Bronchial epithelial cell (primary cell): Measurements from ENCODE around the gene KRI1. TPM values are rescaled to one million over a fixed set of nuclear protein-coding genes. Genes with fewer than 3 reads are reported as not detected.
A peak's percentile ranks its signal among the peaks of the same experiment; 100 is the strongest.
"Not testable (repeated sequence)": the region's sequence is repeated elsewhere in the genome, so short reads cannot be mapped to it uniquely, and the experiment has no call there.

Source experiments
- DNase-seq: peaks from one replicate; pipeline ENCODE4 v3.0.0-alpha.2; 2010; ENCODE audit warnings: low read depth
- FAIRE-seq: peaks from 2 replicates; lab custom pipeline; 2011; peaks lifted over from hg19 to GRCh38; lab: Jason Lieb, UNC
- H3K27me3 ChIP-seq: 2 replicates; pipeline ENCODE4 v1.5.1; 2011; ENCODE audit warnings: low read length; ENCODE audit not compliant: control insufficient read depth, insufficient read depth
- H3K36me3 ChIP-seq: 2 replicates; pipeline ENCODE4 v1.5.1; 2011; ENCODE audit warnings: low read length; ENCODE audit not compliant: control insufficient read depth, insufficient read depth
- H3K4me3 ChIP-seq: 2 replicates; pipeline ENCODE4 v1.5.1; 2011; ENCODE audit warnings: mild to moderate bottlenecking, low read depth, low read length, control low read depth
- total RNA-seq: library from RNA; depleted of rRNA; stranded (reverse); fragments of >200 nt; gene quantifications from 2 replicates; pipeline ENCODE4 v1.2.1, GENCODE V29; 2014
- TF ChIP-seq, protein P1 (sequence below): IDR thresholded peaks from 2 replicates; pipeline ENCODE4 v1.5.1; 2011; ENCODE audit warnings: mild to moderate bottlenecking, moderate library complexity, low read length, control low read depth, inconsistent platforms; ENCODE audit not compliant: insufficient read depth, severe bottlenecking

Gene KRI1
- total RNA-seq, 1 donor from 2014 or later, result 8.2 TPM

DNA sequence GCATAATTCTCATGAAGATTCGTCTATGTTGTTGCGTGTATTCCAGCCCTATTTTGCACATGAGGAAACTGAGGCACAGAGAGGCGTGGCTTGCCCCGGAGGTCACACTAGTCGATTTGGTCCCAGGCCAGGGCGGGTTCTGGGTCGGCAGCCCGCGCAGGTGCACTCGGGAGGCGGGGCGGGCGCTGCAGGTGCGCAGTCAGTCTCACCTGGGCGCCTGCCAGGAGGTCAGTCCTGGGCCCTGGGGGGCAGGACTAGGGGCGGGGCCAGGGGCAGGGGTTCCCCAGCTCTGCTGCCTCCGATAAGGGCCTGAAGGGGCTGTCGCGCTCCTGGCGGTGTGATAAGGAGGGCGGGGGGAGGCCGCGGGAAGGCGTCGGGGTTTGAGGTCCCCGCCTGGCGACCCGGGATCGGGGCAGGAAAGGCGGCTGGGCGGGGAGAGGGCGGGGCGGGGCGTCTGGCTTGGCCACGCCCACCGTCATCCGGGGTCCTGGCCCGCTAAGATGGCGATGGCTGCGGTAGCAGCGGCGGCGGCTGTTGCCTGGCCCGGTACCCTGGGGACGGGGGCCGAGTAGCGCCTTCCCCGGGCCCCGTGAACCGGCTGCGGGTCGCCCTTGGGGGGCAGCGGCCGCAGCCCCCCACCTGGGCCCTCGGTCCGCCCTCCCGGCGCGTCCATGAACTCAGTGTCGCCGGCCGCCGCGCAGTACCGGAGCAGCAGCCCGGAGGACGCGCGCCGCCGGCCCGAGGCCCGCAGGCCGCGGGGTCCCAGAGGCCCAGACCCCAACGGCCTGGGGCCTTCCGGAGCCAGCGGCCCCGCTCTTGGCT is 22.2 kb downstream of the KRI1 start, which contains the start of gene ATG4D:
Gene ATG4D, plus strand, starts transcription at position 485 of the 822 bp plus-strand sequence. Its CDS starts 187 bp downstream, at position 672.
- peaks cover 14% of the 10 kb centered on the region for H3K36me3 ChIP-seq
- DNase-seq (peak; percentile 52), FAIRE-seq (no peak)
- peak within 1 kb of the TSS; percentile 48 for H3K4me3 ChIP-seq
- no peaks in the 10 kb centered on the region for H3K27me3 ChIP-seq
- TF ChIP-seq, protein P1, sequence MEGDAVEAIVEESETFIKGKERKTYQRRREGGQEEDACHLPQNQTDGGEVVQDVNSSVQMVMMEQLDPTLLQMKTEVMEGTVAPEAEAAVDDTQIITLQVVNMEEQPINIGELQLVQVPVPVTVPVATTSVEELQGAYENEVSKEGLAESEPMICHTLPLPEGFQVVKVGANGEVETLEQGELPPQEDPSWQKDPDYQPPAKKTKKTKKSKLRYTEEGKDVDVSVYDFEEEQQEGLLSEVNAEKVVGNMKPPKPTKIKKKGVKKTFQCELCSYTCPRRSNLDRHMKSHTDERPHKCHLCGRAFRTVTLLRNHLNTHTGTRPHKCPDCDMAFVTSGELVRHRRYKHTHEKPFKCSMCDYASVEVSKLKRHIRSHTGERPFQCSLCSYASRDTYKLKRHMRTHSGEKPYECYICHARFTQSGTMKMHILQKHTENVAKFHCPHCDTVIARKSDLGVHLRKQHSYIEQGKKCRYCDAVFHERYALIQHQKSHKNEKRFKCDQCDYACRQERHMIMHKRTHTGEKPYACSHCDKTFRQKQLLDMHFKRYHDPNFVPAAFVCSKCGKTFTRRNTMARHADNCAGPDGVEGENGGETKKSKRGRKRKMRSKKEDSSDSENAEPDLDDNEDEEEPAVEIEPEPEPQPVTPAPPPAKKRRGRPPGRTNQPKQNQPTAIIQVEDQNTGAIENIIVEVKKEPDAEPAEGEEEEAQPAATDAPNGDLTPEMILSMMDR, result no peak

DNA sequence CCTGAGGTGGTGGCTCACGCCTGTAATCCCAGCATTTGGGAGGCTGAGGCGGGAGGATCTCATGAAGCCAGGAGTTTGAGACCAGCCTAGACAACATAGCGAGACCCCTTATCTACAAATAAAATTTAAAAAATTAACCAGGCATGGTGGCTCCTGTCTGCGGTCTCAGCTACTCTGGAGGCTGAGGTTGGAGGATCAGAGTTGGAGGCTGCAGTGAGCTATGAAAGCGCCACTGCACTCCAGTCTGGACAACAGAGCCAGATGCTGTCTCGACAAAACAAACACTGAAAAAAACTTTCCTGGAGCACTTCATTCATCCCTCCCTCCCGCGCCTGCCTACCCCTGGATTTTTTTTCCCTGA is 22.8 kb downstream of the KRI1 start:
- no peak for DNase-seq
- no peak for FAIRE-seq
- H3K36me3 ChIP-seq, result peaks cover 14% of the 10 kb centered on the region
- TF ChIP-seq, protein P1, result no peak
- no peaks in the 10 kb centered on the region for H3K27me3 ChIP-seq
- peak overlapping the region; percentile 48 for H3K4me3 ChIP-seq

DNA sequence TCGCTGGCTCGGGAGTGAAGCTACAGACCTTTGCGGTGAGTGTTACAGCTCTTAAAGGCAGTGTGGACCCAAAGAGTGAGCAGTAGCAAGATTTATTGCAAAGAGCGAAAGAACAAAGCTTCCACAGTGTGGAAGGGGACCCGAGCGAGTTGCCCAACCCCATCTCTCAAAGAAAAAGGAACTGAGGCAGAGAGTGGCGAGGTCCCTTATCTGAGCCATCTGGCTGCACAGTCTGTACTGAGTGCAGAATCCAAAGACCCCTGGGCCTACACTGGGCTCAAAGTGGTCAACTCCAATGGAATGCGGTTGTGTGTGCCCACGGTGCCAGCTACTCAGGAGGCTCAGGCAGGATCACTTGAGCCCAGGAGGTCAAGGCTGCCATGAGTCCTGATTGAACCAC is 26.8 kb downstream of the KRI1 start:
- not testable (repeated sequence) for FAIRE-seq, H3K27me3 ChIP-seq, H3K4me3 ChIP-seq, DNase-seq, H3K36me3 ChIP-seq

DNA sequence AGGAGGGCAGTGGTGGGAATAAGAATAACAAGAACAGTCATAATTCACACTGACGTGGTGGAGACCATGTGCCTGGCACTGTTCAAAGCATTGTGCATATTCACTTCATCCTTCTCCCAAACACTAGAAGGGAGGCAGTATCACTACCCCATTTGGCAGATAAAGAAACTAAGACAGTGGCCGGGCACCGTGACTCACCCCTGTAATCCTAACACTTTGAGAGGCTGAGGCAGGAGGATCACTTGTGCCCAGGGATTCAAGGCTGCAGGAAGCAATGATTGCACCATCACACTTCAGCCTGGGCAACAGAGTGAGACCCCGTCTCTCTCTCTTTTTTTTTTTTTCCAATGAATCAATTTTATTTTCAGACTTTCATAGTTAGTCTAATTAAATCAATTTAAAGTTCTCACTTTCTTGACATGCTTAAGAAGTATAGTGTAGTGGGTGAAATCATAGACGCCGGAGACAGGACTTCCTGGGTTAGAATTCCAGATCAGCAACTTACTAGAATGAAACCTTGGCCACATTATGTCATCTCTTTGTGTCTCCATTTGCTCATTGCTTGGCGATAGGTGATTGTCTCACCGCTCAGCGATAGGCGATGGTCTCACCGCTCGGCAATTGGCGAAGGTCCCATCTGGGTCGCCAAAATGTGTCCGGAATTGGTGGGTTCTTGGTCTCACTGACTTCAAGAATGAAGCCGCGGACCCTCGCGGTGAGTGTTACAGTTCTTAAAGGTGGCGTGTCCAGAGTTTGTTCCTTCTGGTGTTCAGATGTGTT is 27.4 kb downstream of the KRI1 start:
- no peak for DNase-seq
- FAIRE-seq, result no peak
- no peak overlapping the region for H3K4me3 ChIP-seq
- TF ChIP-seq, protein P1, result no peak
- H3K36me3 ChIP-seq, result no peaks in the 10 kb centered on the region
- H3K27me3 ChIP-seq, result no peaks in the 10 kb centered on the region

DNA sequence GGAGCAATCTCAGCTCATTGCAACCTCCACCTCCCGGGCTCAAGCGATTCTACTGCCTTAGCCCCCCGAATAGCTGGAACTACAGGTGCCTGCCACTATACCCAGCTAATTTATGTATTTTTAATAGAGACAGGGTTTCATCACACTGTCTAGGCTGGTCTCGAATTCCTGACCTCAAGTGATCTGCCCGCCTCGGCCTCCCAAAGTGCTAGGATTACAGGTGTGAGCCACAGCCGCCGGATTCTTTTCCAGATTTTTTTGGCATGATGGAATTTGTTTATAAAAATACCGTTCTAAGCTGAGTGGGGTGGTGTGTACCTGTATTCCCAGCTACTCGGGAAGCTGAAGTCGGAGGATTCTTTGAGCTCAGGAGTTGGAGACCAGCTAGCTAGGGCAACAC is 28.1 kb downstream of the KRI1 start:
- Histone ChIP-seq H3K4me3 (no peak overlapping the region), H3K36me3 (no peaks in the 10 kb centered on the region), H3K27me3 (no peaks in the 10 kb centered on the region)
- DNase-seq (peak; percentile 14), FAIRE-seq (no peak)
- TF ChIP-seq, protein P1, result no peak

DNA sequence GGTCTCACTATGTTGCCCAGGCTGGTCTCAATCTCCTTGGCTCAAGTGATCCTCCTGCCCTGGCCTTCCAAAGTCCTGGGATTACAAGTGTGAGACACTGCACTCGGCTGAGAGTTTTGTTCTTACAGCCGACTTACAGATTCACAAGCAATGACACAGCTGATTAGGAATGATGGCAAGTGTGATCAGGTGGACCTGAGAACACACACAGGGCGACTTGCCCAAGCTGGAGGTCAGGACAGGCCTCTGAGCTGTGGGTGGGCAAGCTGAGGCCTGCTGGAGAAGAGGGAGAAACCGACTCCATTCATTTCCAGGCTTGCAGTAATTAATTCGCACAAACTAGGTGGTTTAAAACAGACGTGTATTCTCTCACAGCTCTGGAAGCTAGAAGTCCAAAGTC is 30.2 kb downstream of the KRI1 start:
- peak; percentile 99 for DNase-seq
- Histone ChIP-seq H3K4me3 (no peak overlapping the region), H3K27me3 (no peaks in the 10 kb centered on the region), H3K36me3 (no peaks in the 10 kb centered on the region)
- peak; percentile 99 for FAIRE-seq
- TF ChIP-seq, protein P1, result no peak
